Endodermal cell (in vitro differentiated cells): ENCODE data around the gene GINM1. TPM values are rescaled to one million over a fixed set of nuclear protein-coding genes. Genes with fewer than 3 reads are reported as not detected.

Experiments
- DNase-seq: peaks from one replicate; pipeline ENCODE4 v3.0.0-alpha.2; 2017
- H3K27ac ChIP-seq: 2 replicates; pipeline ENCODE4 v1.5.1; 2013; ENCODE audit warnings: mild to moderate bottlenecking, low read depth, low read length, moderate library complexity
- H3K27me3 ChIP-seq: 2 replicates; pipeline ENCODE4 v1.6.1; 2013; ENCODE audit warnings: mild to moderate bottlenecking, low read length, moderate library complexity; ENCODE audit not compliant: insufficient read depth, control insufficient read depth, poor library complexity, severe bottlenecking
- H3K36me3 ChIP-seq: 2 replicates; pipeline ENCODE4 v1.7.0; 2013; ENCODE audit warnings: mild to moderate bottlenecking, low read length, moderate library complexity; ENCODE audit not compliant: control insufficient read depth, insufficient read depth
- H3K4me1 ChIP-seq: one replicate; pipeline ENCODE4 v1.7.0; 2013; ENCODE audit warnings: low read length; ENCODE audit not compliant: control insufficient read depth, insufficient read depth
- H3K4me3 ChIP-seq: 2 replicates; pipeline ENCODE4 v1.5.1; 2013; ENCODE audit warnings: mild to moderate bottlenecking, low read length, moderate library complexity
- H3K9ac ChIP-seq: 2 replicates; pipeline ENCODE4 v1.6.1; 2013; ENCODE audit warnings: mild to moderate bottlenecking, low read length, moderate library complexity; ENCODE audit not compliant: poor library complexity, severe bottlenecking; ENCODE audit errors: extremely low read depth
- H3K9me3 ChIP-seq: 2 replicates; pipeline ENCODE4 v1.6.1; 2013; ENCODE audit warnings: mild to moderate bottlenecking, low read length, moderate library complexity; ENCODE audit not compliant: control insufficient read depth
- H3K27ac Mint-ChIP-seq: 2 replicates; pipeline ENCODE4 v1.8.0; 2020; ENCODE audit warnings: mixed read lengths
- H3K27me3 Mint-ChIP-seq: 2 replicates; pipeline ENCODE4 v1.8.0; 2021; ENCODE audit warnings: mild to moderate bottlenecking, mixed read lengths; ENCODE audit not compliant: insufficient read depth
- H3K36me3 Mint-ChIP-seq: 2 replicates; pipeline ENCODE4 v1.8.0; 2020; ENCODE audit warnings: low read depth, mixed read lengths
- H3K4me1 Mint-ChIP-seq: 2 replicates; pipeline ENCODE4 v1.8.0; 2020; ENCODE audit warnings: mixed read lengths
- H3K4me3 Mint-ChIP-seq: 2 replicates; pipeline ENCODE4 v1.8.0; 2020; ENCODE audit warnings: mild to moderate bottlenecking, moderate library complexity, mixed read lengths
- H3K9me3 Mint-ChIP-seq: 2 replicates; pipeline ENCODE4 v1.8.0; 2020; ENCODE audit warnings: mild to moderate bottlenecking, mixed read lengths
- WGBS, 2 experiments: methylation state at CpG; one replicate each; pipeline versions ENCODE4 v1.1.5 to v1.1.7; 2013; ENCODE audit warnings: missing lambda C conversion rate in 2 of 2, mixed read lengths in 1 of 2; ENCODE audit not compliant: insufficient coverage in 1 of 2, insufficient read length in 1 of 2; 5-methylcytosine and 5-hydroxymethylcytosine counted together
- total RNA-seq, 2 donors: library from RNA; stranded (reverse); fragmentation: NEBNext Ultra II Directional in 1 of 2; extraction: Animal tissue kit (Norgen Biotek cat#: 25700) in 1 of 2; gene quantifications; 2 replicates in 1 of 2; 3 replicates in 1 of 2; pipeline ENCODE4 v1.2.1, GENCODE V29; 2021
- TF ChIP-seq, protein P1 (sequence below): fragments of 200-600 bp; sonication (generic); conservative IDR thresholded peaks from 2 replicates; pipeline ENCODE4 v1.5.0; 2021; ENCODE audit warnings: antibody characterized with exemption, mild to moderate bottlenecking

The GINM1 gene
- total RNA-seq, 2 donors from 2014 or later = 23.0 to 30.5 TPM

GRCh38 chr6:149559389-149559788, 6.8 kb upstream of the GINM1 start:
- Mint-ChIP-seq H3K27me3 (peaks cover 63% of the 10 kb centered on the region), H3K27ac (no peak overlapping the region), H3K9me3 (no peaks in the 10 kb centered on the region), H3K36me3 (no peaks in the 10 kb centered on the region), H3K4me3 (no peak overlapping the region), H3K4me1 (no peaks in the 10 kb centered on the region)
- TF ChIP-seq, protein P1, sequence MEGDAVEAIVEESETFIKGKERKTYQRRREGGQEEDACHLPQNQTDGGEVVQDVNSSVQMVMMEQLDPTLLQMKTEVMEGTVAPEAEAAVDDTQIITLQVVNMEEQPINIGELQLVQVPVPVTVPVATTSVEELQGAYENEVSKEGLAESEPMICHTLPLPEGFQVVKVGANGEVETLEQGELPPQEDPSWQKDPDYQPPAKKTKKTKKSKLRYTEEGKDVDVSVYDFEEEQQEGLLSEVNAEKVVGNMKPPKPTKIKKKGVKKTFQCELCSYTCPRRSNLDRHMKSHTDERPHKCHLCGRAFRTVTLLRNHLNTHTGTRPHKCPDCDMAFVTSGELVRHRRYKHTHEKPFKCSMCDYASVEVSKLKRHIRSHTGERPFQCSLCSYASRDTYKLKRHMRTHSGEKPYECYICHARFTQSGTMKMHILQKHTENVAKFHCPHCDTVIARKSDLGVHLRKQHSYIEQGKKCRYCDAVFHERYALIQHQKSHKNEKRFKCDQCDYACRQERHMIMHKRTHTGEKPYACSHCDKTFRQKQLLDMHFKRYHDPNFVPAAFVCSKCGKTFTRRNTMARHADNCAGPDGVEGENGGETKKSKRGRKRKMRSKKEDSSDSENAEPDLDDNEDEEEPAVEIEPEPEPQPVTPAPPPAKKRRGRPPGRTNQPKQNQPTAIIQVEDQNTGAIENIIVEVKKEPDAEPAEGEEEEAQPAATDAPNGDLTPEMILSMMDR = no peak
- Histone ChIP-seq H3K9ac (no peak overlapping the region), H3K4me1 (no peaks in the 10 kb centered on the region), H3K27me3 (peaks cover 77% of the 10 kb centered on the region), H3K27ac (no peak overlapping the region), H3K36me3 (no peaks in the 10 kb centered on the region), H3K4me3 (no peak overlapping the region), H3K9me3 (no peaks in the 10 kb centered on the region)
- 81% methylated on average over 2 of the region's 2 CpGs; no CpG with 5 or more reads in 1 of the 2 experiments for WGBS, 2 experiments
- no peak for DNase-seq

GRCh38 chr6:149560736-149561135, 5.4 kb upstream of the GINM1 start:
- WGBS, 2 experiments = 79 to 84% methylated on average over 3 of the region's 3 CpGs
- H3K9ac ChIP-seq = no peak overlapping the region
- Mint-ChIP-seq H3K36me3 (no peaks in the 10 kb centered on the region), H3K4me1 (peaks cover 2% of the 10 kb centered on the region), H3K27ac (no peak overlapping the region), H3K9me3 (no peaks in the 10 kb centered on the region), H3K27me3 (peaks cover 59% of the 10 kb centered on the region), H3K4me3 (no peak overlapping the region)
- peaks cover 69% of the 10 kb centered on the region for H3K27me3 ChIP-seq
- peak; percentile 76 for DNase-seq
- peaks cover 4% of the 10 kb centered on the region for H3K4me1 ChIP-seq
- no peaks in the 10 kb centered on the region for H3K9me3 ChIP-seq
- H3K27ac ChIP-seq = no peak overlapping the region
- TF ChIP-seq, protein P1 = peak; percentile 71
- no peaks in the 10 kb centered on the region for H3K36me3 ChIP-seq
- no peak overlapping the region for H3K4me3 ChIP-seq

GRCh38 chr6:149563203-149563927, 2.8 kb upstream of the GINM1 start:
- peaks cover 35% of the 10 kb centered on the region for H3K27me3 Mint-ChIP-seq
- H3K27ac Mint-ChIP-seq = no peak overlapping the region
- H3K36me3 ChIP-seq = no peaks in the 10 kb centered on the region
- H3K9me3 ChIP-seq = no peaks in the 10 kb centered on the region
- H3K4me3 Mint-ChIP-seq = no peak overlapping the region
- H3K27me3 ChIP-seq = peaks cover 45% of the 10 kb centered on the region
- no peak overlapping the region for H3K9ac ChIP-seq
- TF ChIP-seq, protein P1 = no peak
- no peaks in the 10 kb centered on the region for H3K36me3 Mint-ChIP-seq
- no peaks in the 10 kb centered on the region for H3K9me3 Mint-ChIP-seq
- DNase-seq = no peak
- H3K27ac ChIP-seq = no peak overlapping the region
- H3K4me1 Mint-ChIP-seq = peaks cover 8% of the 10 kb centered on the region
- H3K4me1 ChIP-seq = peaks cover 4% of the 10 kb centered on the region
- H3K4me3 ChIP-seq = no peak overlapping the region
- WGBS, 2 experiments = 83 to 90% methylated on average over 5 of the region's 5 CpGs
